Sigmoid colon (tissue), 7 donors: ENCODE data around the gene RFC1. TPM values are rescaled to one million over a fixed set of nuclear protein-coding genes. Genes with fewer than 3 reads are reported as not detected.
"Not testable (repeated sequence)": the region's sequence is repeated elsewhere in the genome, so short reads cannot be mapped to it uniquely, and the experiment has no call there.

Experiments used
- DNase-seq: peaks from one replicate; pipeline ENCODE4 v3.0.0-alpha.2; 2019
- H3K27ac ChIP-seq, 4 donors: fragments of 200-600 bp; sonication (generic); one replicate each; pipeline ENCODE4 v1.5.1; 2016 to 2019; ENCODE audit warnings: mild to moderate bottlenecking in 1 of 4
- H3K27me3 ChIP-seq, 3 donors: fragments of 200-600 bp; sonication (generic); one replicate each; pipeline ENCODE4 v1.5.1; 2019; ENCODE audit warnings: mild to moderate bottlenecking in 1 of 3
- H3K36me3 ChIP-seq, 4 donors: fragments of 200-600 bp; sonication (generic); one replicate each; pipeline ENCODE4 v1.5.1; 2016 to 2019
- H3K4me1 ChIP-seq, 4 donors: fragments of 200-600 bp; sonication (generic); one replicate each; pipeline ENCODE4 v1.5.1; 2017 to 2019
- H3K4me3 ChIP-seq, 4 donors: fragments of 200-600 bp; sonication (generic); one replicate each; pipeline ENCODE4 v1.5.1; 2017 to 2019; ENCODE audit warnings: mild to moderate bottlenecking in 2 of 4, moderate library complexity in 1 of 4
- H3K9me3 ChIP-seq, 4 donors: fragments of 200-600 bp in 3 of 4; sonication (generic) in 3 of 4; one replicate each; pipeline versions ENCODE4 v1.5.1 to v1.6.1; 2013 to 2019
- CTCF ChIP-seq, 4 experiments: fragments of 450-650 bp in 3 of 4; fragments of 200-600 bp in 1 of 4; IDR thresholded peaks; one replicate each; pipeline ENCODE4 v1.5.1; 2016 to 2019; ENCODE audit warnings: antibody characterized with exemption in 4 of 4, mild to moderate bottlenecking in 3 of 4, moderate library complexity in 2 of 4
- EP300 ChIP-seq, 4 donors: sonication (generic); formaldehyde crosslinking; IDR thresholded peaks; one replicate each; pipeline ENCODE4 v1.6.1; 2017; ENCODE audit warnings: antibody characterized with exemption in 4 of 4
- POLR2A ChIP-seq, 2 donors: fragments of 450-650 bp; IDR thresholded peaks; one replicate each; pipeline ENCODE4 v1.6.1; 2016; ENCODE audit warnings: antibody characterized with exemption in 2 of 2, mild to moderate bottlenecking in 2 of 2, moderate library complexity in 2 of 2
- POLR2AphosphoS5 ChIP-seq, 4 donors: sonication (generic); formaldehyde crosslinking; IDR thresholded peaks; one replicate each; pipeline ENCODE4 v1.6.1; 2017; ENCODE audit warnings: antibody characterized with exemption in 4 of 4
- WGBS, 2 donors: extraction: QIAGEN DNeasy Blood & Tissue Kit; methylation state at CpG; one replicate each; pipeline ENCODE4 v1.1.7; 2013; 5-methylcytosine and 5-hydroxymethylcytosine counted together
- intact Hi-C: fragments of 100-400 bp; cut with DNase I; formaldehyde crosslinking; loops from one replicate; pipeline ENCODE4 v1.15.1; 2023
- polyA plus RNA-seq, 3 donors: library from polyadenylated mRNA; stranded (reverse); fragments of 200-250 nt; gene quantifications; one replicate each; pipeline ENCODE4 v1.2.3, GENCODE V29; 2013
- total RNA-seq, 4 donors: library from RNA; depleted of rRNA; stranded (reverse); fragments of >200 nt; gene quantifications; one replicate each; pipeline ENCODE4 v1.1.0, GENCODE V29; 2016
- donor health status: healthy with polysubstance abuse.
- donor health status: Bipolar disorder and iron deficiency.
- donor health status: healthy.

Gene RFC1
- total and polyA plus RNA-seq, 7 donors: 10.2 to 46.6 (median 30.2) TPM

- 4 to 20% methylated on average over 1 of the region's 1 CpG for WGBS, 2 donors
- intact Hi-C loops: loop anchor here (5.0 kb wide), 1 partner anchor 283 kb away; the partner anchor contains the start of gene SMIM14
- H3K27me3 ChIP-seq: no peaks in the 10 kb centered on the region
- peak overlapping the region; percentile 6 to 46 (median 38) for H3K4me3 ChIP-seq
- no peak for TF ChIP-seq POLR2A (IDR thresholded peaks at IDR 0.05)
- no peak for DNase-seq
- peak overlapping the region; percentile 73 to 82 (median 78) for H3K27ac ChIP-seq
- H3K4me1 ChIP-seq: peaks cover 0 to 37% (median 15%) of the 10 kb centered on the region in 4 donors
- H3K36me3 ChIP-seq: peaks cover 0 to 16% (median 5%) of the 10 kb centered on the region in 4 donors
- no peaks in the 10 kb centered on the region for H3K9me3 ChIP-seq
Measured at GRCh38 chr4:39354254-39354552, 12.0 kb downstream of the RFC1 start.

GRCh38 chr4:39353478-39354253 is 12.5 kb downstream of the RFC1 start:
- Histone ChIP-seq H3K9me3 (no peaks in the 10 kb centered on the region), H3K27me3 (no peaks in the 10 kb centered on the region), H3K4me3 (peak overlapping the region; percentile 6 to 46 (median 38)), H3K27ac (peak overlapping the region; percentile 73 to 82 (median 78)), H3K4me1 (peaks cover 0 to 37% (median 15%) of the 10 kb centered on the region in 4 donors), H3K36me3 (peaks cover 0 to 18% (median 5%) of the 10 kb centered on the region in 4 donors)
- WGBS, 2 donors: 3 to 4% methylated on average over 5 of the region's 5 CpGs
- DNase-seq: no peak
- intact Hi-C loops: loop anchor here (5.0 kb wide), 1 partner anchor 284 kb away; the partner anchor contains the start of gene SMIM14
- TF ChIP-seq POLR2AphosphoS5 (IDR thresholded peaks at IDR 0.05): no peak
- no peak for TF ChIP-seq POLR2A (IDR thresholded peaks at IDR 0.05)
- TF ChIP-seq CTCF (IDR thresholded peaks at IDR 0.05): no peak
- TF ChIP-seq EP300 (IDR thresholded peaks at IDR 0.05): no peak

- H3K9me3 ChIP-seq, H3K27me3 ChIP-seq, DNase-seq: not testable (repeated sequence)
- H3K27ac ChIP-seq: peak overlapping the region; percentile 73 to 82 (median 78)
- intact Hi-C loops: loop anchor here (5.0 kb wide), 1 partner anchor 284 kb away; the partner anchor contains the start of gene SMIM14
- peaks cover 0 to 18% (median 5%) of the 10 kb centered on the region in 4 donors for H3K36me3 ChIP-seq
- peak overlapping the region; percentile 6 to 46 (median 38) for H3K4me3 ChIP-seq
- peaks cover 0 to 37% (median 15%) of the 10 kb centered on the region in 4 donors for H3K4me1 ChIP-seq
- WGBS, 2 donors: 14 to 28% methylated on average over 6 of the region's 6 CpGs
Measured at GRCh38 chr4:39353149-39353477, 13.0 kb downstream of the RFC1 start.

GRCh38 chr4:39349326-39349725 is 16.8 kb downstream of the RFC1 start:
- intact Hi-C loops: no loop called here
- Histone ChIP-seq H3K4me3 (no peak overlapping the region), H3K36me3 (peaks cover 0 to 26% (median 5%) of the 10 kb centered on the region in 4 donors), H3K27ac (no peak overlapping the region), H3K9me3 (no peaks in the 10 kb centered on the region), H3K27me3 (no peaks in the 10 kb centered on the region), H3K4me1 (peaks cover 0 to 18% (median 7%) of the 10 kb centered on the region in 4 donors)
- DNase-seq: no peak
- 89 to 95% methylated on average over 2 of the region's 2 CpGs for WGBS, 2 donors
- TF ChIP-seq CTCF (IDR thresholded peaks at IDR 0.05) (no peak), EP300 (IDR thresholded peaks at IDR 0.05) (no peak)

GRCh38 chr4:39348371-39349315 is 17.5 kb downstream of the RFC1 start:
- no peak for TF ChIP-seq POLR2AphosphoS5 (IDR thresholded peaks at IDR 0.05)
- TF ChIP-seq POLR2A (IDR thresholded peaks at IDR 0.05): no peak
- no peak overlapping the region for H3K27ac ChIP-seq
- peaks cover 0 to 15% (median 2%) of the 10 kb centered on the region in 4 donors for H3K4me1 ChIP-seq
- DNase-seq: no peak
- no peaks in the 10 kb centered on the region for H3K9me3 ChIP-seq
- H3K27me3 ChIP-seq: no peaks in the 10 kb centered on the region
- intact Hi-C loops: no loop called here
- peaks cover 0 to 28% (median 5%) of the 10 kb centered on the region in 4 donors for H3K36me3 ChIP-seq
- no peak overlapping the region for H3K4me3 ChIP-seq
- WGBS, 2 donors: 95 to 97% methylated on average over 4 of the region's 4 CpGs
